SJCRH30 (cell line): ENCODE data around the gene TFAP2C. TPM values are rescaled to one million over a fixed set of nuclear protein-coding genes. Genes with fewer than 3 reads are reported as not detected.
"Not testable (repeated sequence)": the region's sequence is repeated elsewhere in the genome, so short reads cannot be mapped to it uniquely, and the experiment has no call there.

ENCODE experiments used
- DNase-seq, 2 experiments: peaks; one replicate each; pipeline ENCODE4 v3.0.0-alpha.2; 2015 to 2020
- H3K27ac ChIP-seq: fragments of 250-450 bp; sonication (Bioruptor Pico); 2 replicates; pipeline ENCODE4 v1.5.1; 2020; ENCODE audit warnings: mild to moderate bottlenecking, moderate library complexity
- H3K27me3 ChIP-seq: fragments of 250-450 bp; sonication (Bioruptor Pico); 2 replicates; pipeline ENCODE4 v1.5.1; 2020; ENCODE audit warnings: mild to moderate bottlenecking, moderate library complexity
- H3K36me3 ChIP-seq: fragments of 250-450 bp; sonication (Bioruptor Pico); 2 replicates; pipeline ENCODE4 v1.5.1; 2020; ENCODE audit warnings: mild to moderate bottlenecking, moderate library complexity
- H3K4me1 ChIP-seq: fragments of 250-450 bp; sonication (Bioruptor Pico); 2 replicates; pipeline ENCODE4 v1.5.1; 2020; ENCODE audit warnings: mild to moderate bottlenecking, moderate library complexity
- H3K4me3 ChIP-seq: fragments of 250-450 bp; sonication (Bioruptor Pico); 2 replicates; pipeline ENCODE4 v1.5.1; 2020; ENCODE audit warnings: mild to moderate bottlenecking, moderate library complexity
- H3K9me3 ChIP-seq: fragments of 250-450 bp; sonication (Bioruptor Pico); replicated peaks from 2 replicates; pipeline ENCODE4 v1.5.1; 2020; ENCODE audit warnings: mild to moderate bottlenecking, moderate library complexity
- total RNA-seq: library from RNA; depleted of rRNA; stranded (reverse); fragments of >200 nt; shearing (Covaris generic); gene quantifications from 2 replicates; pipeline ENCODE4 v1.2.3, GENCODE V29; 2014

TFAP2C gene
- total RNA-seq, 1 experiment from 2014 or later, result not detected

- no peaks in the 10 kb centered on the region for H3K4me1 ChIP-seq
- H3K36me3 ChIP-seq, result no peaks in the 10 kb centered on the region
- DNase-seq, result no peak
- H3K9me3 ChIP-seq, result no peaks in the 10 kb centered on the region
- H3K4me3 ChIP-seq, result no peak overlapping the region
- peaks cover 26% of the 10 kb centered on the region for H3K27me3 ChIP-seq
- H3K27ac ChIP-seq, result no peak overlapping the region
These were observed 22.7 kb upstream of the TFAP2C start for GRCh38 chr20:56606174-56606945.

GRCh38 chr20:56607061-56607704, 21.9 kb upstream of the TFAP2C start:
- Histone ChIP-seq H3K4me3 (no peak overlapping the region), H3K9me3 (no peaks in the 10 kb centered on the region), H3K36me3 (no peaks in the 10 kb centered on the region), H3K4me1 (no peaks in the 10 kb centered on the region), H3K27ac (no peak overlapping the region), H3K27me3 (peaks cover 25% of the 10 kb centered on the region)
- no peak for DNase-seq

- DNase-seq, result no peak
- Histone ChIP-seq H3K27ac (no peak overlapping the region), H3K4me1 (no peaks in the 10 kb centered on the region), H3K36me3 (no peaks in the 10 kb centered on the region), H3K4me3 (no peak overlapping the region), H3K27me3 (peaks cover 28% of the 10 kb centered on the region), H3K9me3 (no peaks in the 10 kb centered on the region)
These were observed 20.7 kb upstream of the TFAP2C start for GRCh38 chr20:56608376-56608775.

- Histone ChIP-seq H3K4me1 (no peaks in the 10 kb centered on the region), H3K4me3 (no peak overlapping the region), H3K27me3 (peaks cover 26% of the 10 kb centered on the region), H3K36me3 (no peaks in the 10 kb centered on the region), H3K9me3 (no peaks in the 10 kb centered on the region), H3K27ac (no peak overlapping the region)
- DNase-seq, result no peak
These were observed 19.8 kb upstream of the TFAP2C start for GRCh38 chr20:56609321-56609720.

- Histone ChIP-seq H3K36me3 (no peaks in the 10 kb centered on the region), H3K27ac (no peak overlapping the region), H3K9me3 (no peaks in the 10 kb centered on the region), H3K4me3 (no peak overlapping the region), H3K27me3 (peaks cover 18% of the 10 kb centered on the region), H3K4me1 (no peaks in the 10 kb centered on the region)
- no peak for DNase-seq
These were observed 19.0 kb upstream of the TFAP2C start for GRCh38 chr20:56610098-56610497.

- Histone ChIP-seq H3K4me1 (no peaks in the 10 kb centered on the region), H3K9me3 (no peaks in the 10 kb centered on the region), H3K27ac (no peak overlapping the region), H3K36me3 (no peaks in the 10 kb centered on the region), H3K27me3 (peaks cover 13% of the 10 kb centered on the region), H3K4me3 (no peak overlapping the region)
- DNase-seq, result no peak
These were observed 14.9 kb upstream of the TFAP2C start for GRCh38 chr20:56614196-56614595.

- Histone ChIP-seq H3K9me3 (no peaks in the 10 kb centered on the region), H3K4me3 (no peak overlapping the region), H3K27ac (no peak overlapping the region), H3K36me3 (no peaks in the 10 kb centered on the region), H3K27me3 (peaks cover 19% of the 10 kb centered on the region), H3K4me1 (no peaks in the 10 kb centered on the region)
- peak; percentile 42 to 58 for DNase-seq
These were observed 12.4 kb upstream of the TFAP2C start for GRCh38 chr20:56616716-56617115.

GRCh38 chr20:56617489-56617888, 11.6 kb upstream of the TFAP2C start:
- H3K4me3 ChIP-seq, result no peak overlapping the region
- no peaks in the 10 kb centered on the region for H3K9me3 ChIP-seq
- peaks cover 19% of the 10 kb centered on the region for H3K27me3 ChIP-seq
- no peak overlapping the region for H3K27ac ChIP-seq
- no peaks in the 10 kb centered on the region for H3K4me1 ChIP-seq
- DNase-seq, result no peak
- H3K36me3 ChIP-seq, result no peaks in the 10 kb centered on the region

- H3K4me3 ChIP-seq, result no peak overlapping the region
- H3K36me3 ChIP-seq, result no peaks in the 10 kb centered on the region
- H3K4me1 ChIP-seq, result no peaks in the 10 kb centered on the region
- peaks cover 14% of the 10 kb centered on the region for H3K27me3 ChIP-seq
- H3K9me3 ChIP-seq, result no peaks in the 10 kb centered on the region
- DNase-seq, result no peak
- no peak overlapping the region for H3K27ac ChIP-seq
These were observed 7.4 kb upstream of the TFAP2C start for GRCh38 chr20:56621730-56622129.

- H3K9me3 ChIP-seq, H3K27ac ChIP-seq, H3K4me1 ChIP-seq, H3K36me3 ChIP-seq, DNase-seq, H3K4me3 ChIP-seq: not testable (repeated sequence)
- peaks cover 14% of the 10 kb centered on the region for H3K27me3 ChIP-seq
These were observed 5.2 kb upstream of the TFAP2C start for GRCh38 chr20:56623930-56624329.

- no peaks in the 10 kb centered on the region for H3K4me1 ChIP-seq
- H3K27ac ChIP-seq, result no peak overlapping the region
- no peaks in the 10 kb centered on the region for H3K9me3 ChIP-seq
- DNase-seq, result no peak
- no peak overlapping the region for H3K4me3 ChIP-seq
- H3K27me3 ChIP-seq, result peaks cover 10% of the 10 kb centered on the region
- no peaks in the 10 kb centered on the region for H3K36me3 ChIP-seq
These were observed 4.1 kb upstream of the TFAP2C start for GRCh38 chr20:56624786-56625681.

GRCh38 chr20:56625837-56626236, 3.3 kb upstream of the TFAP2C start:
- H3K36me3 ChIP-seq, result no peaks in the 10 kb centered on the region
- no peak for DNase-seq
- H3K27me3 ChIP-seq, result peaks cover 8% of the 10 kb centered on the region
- H3K27ac ChIP-seq, result no peak overlapping the region
- no peak overlapping the region for H3K4me3 ChIP-seq
- no peaks in the 10 kb centered on the region for H3K9me3 ChIP-seq
- no peaks in the 10 kb centered on the region for H3K4me1 ChIP-seq

- no peak for DNase-seq
- Histone ChIP-seq H3K9me3 (no peaks in the 10 kb centered on the region), H3K36me3 (no peaks in the 10 kb centered on the region), H3K27me3 (peaks cover 8% of the 10 kb centered on the region), H3K4me1 (no peaks in the 10 kb centered on the region), H3K4me3 (no peak overlapping the region), H3K27ac (no peak overlapping the region)
These were observed 2.6 kb upstream of the TFAP2C start for GRCh38 chr20:56626367-56627121.

GRCh38 chr20:56627122-56628014, 1.7 kb upstream of the TFAP2C start:
- H3K4me1 ChIP-seq, result no peaks in the 10 kb centered on the region
- no peak overlapping the region for H3K4me3 ChIP-seq
- H3K36me3 ChIP-seq, result no peaks in the 10 kb centered on the region
- no peaks in the 10 kb centered on the region for H3K9me3 ChIP-seq
- peaks cover 12% of the 10 kb centered on the region for H3K27me3 ChIP-seq
- H3K27ac ChIP-seq, result no peak overlapping the region
- DNase-seq, result no peak
